HuH-7 (cell line): ENCODE results near the gene FBXO34.

Source experiments
- DNase-seq: peaks from one replicate; pipeline ENCODE4 v3.0.0; 2011; ENCODE audit warnings: low spot score

The FBXO34 gene

GRCh38 chr14:55270832-55271571, at the start of gene FBXO34:
Gene FBXO34 (plus strand): TSS chr14:55271421. CDS start chr14:55350391, 78,970 bp downstream.
- peak; percentile 82 for DNase-seq

GRCh38 chr14:55221968-55222367, 49.3 kb upstream of the FBXO34 start:
- DNase-seq = no peak

GRCh38 chr14:55223364-55223763, 47.9 kb upstream of the FBXO34 start:
- DNase-seq = no peak

GRCh38 chr14:55228261-55228660, 43.0 kb upstream of the FBXO34 start:
- DNase-seq = no peak

- DNase-seq = no peak
These were observed 37.6 kb upstream of the FBXO34 start for GRCh38 chr14:55233591-55233990.

GRCh38 chr14:55238019-55238680, 33.1 kb upstream of the FBXO34 start:
- no peak for DNase-seq

- DNase-seq = no peak
These were observed 31.9 kb upstream of the FBXO34 start for GRCh38 chr14:55239320-55239719.

- no peak for DNase-seq
These were observed 30.6 kb upstream of the FBXO34 start for GRCh38 chr14:55240526-55241178.

- no peak for DNase-seq
These were observed 29.5 kb upstream of the FBXO34 start for GRCh38 chr14:55241673-55242072.

GRCh38 chr14:55243386-55243785, 27.8 kb upstream of the FBXO34 start:
- no peak for DNase-seq

- no peak for DNase-seq
These were observed 27.4 kb upstream of the FBXO34 start for GRCh38 chr14:55243813-55244212.

- peak; percentile 32 for DNase-seq
These were observed 25.5 kb upstream of the FBXO34 start for GRCh38 chr14:55245657-55246268.

GRCh38 chr14:55248411-55248810, 22.8 kb upstream of the FBXO34 start:
- DNase-seq = no peak

- no peak for DNase-seq
These were observed 21.8 kb upstream of the FBXO34 start for GRCh38 chr14:55249423-55249822.

- no peak for DNase-seq
These were observed 17.9 kb upstream of the FBXO34 start for GRCh38 chr14:55253276-55253675.

GRCh38 chr14:55254581-55254980, 16.6 kb upstream of the FBXO34 start:
- no peak for DNase-seq

GRCh38 chr14:55255979-55256378, 15.2 kb upstream of the FBXO34 start:
- DNase-seq = no peak

- DNase-seq = no peak
These were observed 14.6 kb upstream of the FBXO34 start for GRCh38 chr14:55256586-55256985.

GRCh38 chr14:55265197-55265596, 6.0 kb upstream of the FBXO34 start:
- no peak for DNase-seq

- DNase-seq = no peak
These were observed 3.4 kb upstream of the FBXO34 start for GRCh38 chr14:55267820-55268219.

GRCh38 chr14:55271572-55272298, 514 bp downstream of the FBXO34 start:
- DNase-seq = peak; percentile 84

GRCh38 chr14:55272387-55272786, 1.2 kb downstream of the FBXO34 start:
- DNase-seq = no peak
